Kidney (tissue), 14 donors: ENCODE data around the gene RBM23. TPM values are rescaled to one million over a fixed set of nuclear protein-coding genes. Genes with fewer than 3 reads are reported as not detected.

Experiments
- DNase-seq, 5 donors: peaks; one replicate each; pipeline ENCODE4 v3.0.0-alpha.2; 2013 to 2020
- FAIRE-seq: peaks from 2 replicates; lab custom pipeline; 2012; peaks lifted over from hg19 to GRCh38; lab: Jason Lieb, UNC
- H3K27ac ChIP-seq, 2 donors: one replicate each; pipeline ENCODE4 v1.7.0; 2013; ENCODE audit warnings: low read depth in 2 of 2, low read length in 2 of 2, inconsistent platforms in 1 of 2
- H3K27me3 ChIP-seq: one replicate; pipeline ENCODE4 v1.7.1; 2013; ENCODE audit warnings: low read length, inconsistent platforms; ENCODE audit not compliant: control insufficient read depth, insufficient read depth
- H3K36me3 ChIP-seq, 3 donors: one replicate each; pipeline versions ENCODE4 v1.7.0 to v1.7.1; 2013; ENCODE audit warnings: low read length in 3 of 3, control low read depth in 1 of 3, inconsistent platforms in 1 of 3; ENCODE audit not compliant: insufficient read depth in 3 of 3, control insufficient read depth in 2 of 3
- H3K4me1 ChIP-seq, 3 donors: one replicate each; pipeline versions ENCODE4 v1.7.0 to v1.7.1; 2013; ENCODE audit warnings: low read length in 3 of 3, inconsistent platforms in 1 of 3, low read depth in 1 of 3; ENCODE audit not compliant: control insufficient read depth in 2 of 3, insufficient read depth in 2 of 3
- H3K4me3 ChIP-seq, 3 donors: one replicate each; pipeline versions ENCODE4 v1.7.0 to v1.8.1; 2013; ENCODE audit warnings: low read length in 3 of 3, control low read depth in 1 of 3, inconsistent platforms in 1 of 3
- H3K9ac ChIP-seq, 3 donors: one replicate each; pipeline versions ENCODE4 v1.7.0 to v1.7.1; 2013; ENCODE audit warnings: low read length in 3 of 3, control low read depth in 1 of 3, inconsistent platforms in 1 of 3
- H3K9me3 ChIP-seq, 3 donors: one replicate each; pipeline versions ENCODE4 v1.7.0 to v1.7.1; 2013; ENCODE audit warnings: low read length in 3 of 3, control low read depth in 1 of 3, inconsistent platforms in 1 of 3; ENCODE audit not compliant: control insufficient read depth in 2 of 3, insufficient read depth in 1 of 3
- CTCF ChIP-seq: IDR thresholded peaks from 3 replicates; pipeline ENCODE4 v1.5.1; 2012; ENCODE audit warnings: mild to moderate bottlenecking, moderate library complexity, borderline replicate concordance; ENCODE audit not compliant: insufficient read depth; ENCODE audit errors: extremely low read depth
- intact Hi-C: fragments of 100-400 bp; cut with DNase I; formaldehyde crosslinking; loops from one replicate; pipeline ENCODE4 v1.11.1; 2022
- polyA plus RNA-seq: library from polyadenylated mRNA; stranded (reverse); fragments of 350-450 nt; fragmentation: Illumina TruSeq; extraction: RNeasy Lipid Tissue Mini Kit (QIAGEN cat#74804); gene quantifications from one replicate; pipeline ENCODE4 v1.2.3, GENCODE V29; 2014; ENCODE audit warnings: low read depth, low replicate concordance; ENCODE audit not compliant: insufficient read depth
- total RNA-seq: library from RNA; stranded (reverse); fragmentation: NEBNext Ultra II Directional; extraction: Animal tissue kit (Norgen Biotek cat#: 25700); gene quantifications from one replicate; pipeline ENCODE4 v1.2.1, GENCODE V29; 2021
- donor health status: control.
- donor health status: control.
- donor health status: control.
- donor health status: control.
- donor health status: control.
- donor health status: DM: yes; HTN: yes; CAD: no.
- donor health status: Normal renal cell carcinoma (clear cell type).

RBM23 gene
- total and polyA plus RNA-seq, 2 donors from 2014 or later: 44.8 to 93.6 TPM

DNA sequence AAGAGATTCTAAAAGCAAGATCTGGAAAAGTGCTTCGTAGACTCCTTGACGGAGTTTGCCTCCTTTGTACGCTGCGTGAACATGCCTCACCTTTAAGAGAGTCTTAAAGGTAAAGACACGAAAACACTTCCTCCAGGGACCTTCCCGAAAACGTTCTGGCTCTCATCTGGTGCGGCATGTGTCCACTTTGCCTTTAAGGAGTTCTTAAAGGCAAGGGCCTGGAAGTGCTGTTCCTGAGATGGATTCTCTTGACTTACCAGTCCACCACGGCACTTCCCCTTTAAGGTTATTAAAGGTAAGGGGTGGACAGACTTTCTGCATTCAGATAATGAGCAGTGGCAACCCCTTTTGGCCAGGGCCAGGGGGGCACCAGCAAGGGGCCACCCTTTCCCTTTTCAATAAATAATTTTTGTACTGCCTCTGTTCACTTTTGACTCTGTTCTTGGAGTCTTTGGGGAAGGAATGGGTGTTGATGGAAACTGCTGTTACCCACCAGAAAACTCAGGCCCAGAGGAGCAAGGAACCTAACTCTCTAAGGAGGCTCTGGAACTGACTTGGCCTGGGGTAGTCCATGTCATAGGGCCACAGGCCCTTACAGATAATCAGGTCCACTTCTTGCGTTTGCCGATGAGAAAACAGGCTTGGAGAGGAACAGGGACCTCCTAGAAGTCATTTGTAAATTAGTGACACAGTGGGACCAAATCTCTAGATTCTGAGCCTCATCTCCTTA is 31.5 kb downstream of the RBM23 start:
- DNase-seq (peak in 4 of 5 donors; percentile 90 to 98 (median 94)), FAIRE-seq (no peak)
- H3K27ac ChIP-seq: peak overlapping the region; percentile 30 to 73
- TF ChIP-seq CTCF: no peak
- H3K4me1 ChIP-seq: peaks cover 0 to 13% (median 4%) of the 10 kb centered on the region in 3 donors
- H3K9me3 ChIP-seq: no peaks in the 10 kb centered on the region
- intact Hi-C loops: no loop called here
- H3K27me3 ChIP-seq: no peaks in the 10 kb centered on the region
- H3K4me3 ChIP-seq: peak overlapping the region; percentile 65 to 91 (median 84)
- peak overlapping the region; percentile 45 to 72 (median 54) for H3K9ac ChIP-seq
- H3K36me3 ChIP-seq: no peaks in the 10 kb centered on the region

DNA sequence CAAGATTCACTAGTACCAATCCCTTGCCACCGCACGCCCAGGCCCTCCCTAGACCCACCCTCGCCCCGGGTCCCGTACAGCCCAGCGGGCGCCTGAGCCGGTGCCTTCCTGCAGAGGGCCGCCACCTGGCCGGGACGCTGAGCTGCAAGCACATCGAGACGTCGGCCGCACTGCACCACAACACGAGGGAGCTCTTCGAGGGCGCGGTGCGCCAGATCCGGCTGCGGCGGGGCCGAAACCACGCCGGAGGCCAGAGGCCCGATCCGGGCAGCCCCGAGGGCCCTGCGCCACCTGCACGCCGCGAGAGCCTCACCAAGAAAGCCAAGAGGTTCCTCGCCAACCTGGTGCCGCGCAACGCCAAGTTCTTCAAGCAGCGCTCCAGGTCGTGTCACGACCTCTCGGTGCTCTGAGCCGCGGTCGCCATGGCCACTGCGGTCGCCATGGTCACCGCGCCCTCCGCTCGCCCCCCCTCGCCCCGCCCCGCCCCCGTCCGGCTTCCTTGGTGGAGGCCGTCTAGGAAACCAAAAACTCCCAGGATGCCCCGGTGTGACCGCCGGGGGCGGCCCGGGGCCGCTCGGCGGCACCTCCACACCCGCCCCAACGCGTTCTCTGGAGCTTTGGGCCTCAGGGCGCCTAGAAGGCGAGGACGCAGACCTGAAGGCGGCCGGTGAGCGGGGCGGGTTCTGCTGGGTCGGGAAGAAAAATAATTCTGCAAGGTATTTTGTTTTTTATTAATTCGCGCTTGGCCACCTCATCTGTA is 32.3 kb downstream of the RBM23 start:
- H3K9ac ChIP-seq: peak overlapping the region; percentile 8 to 72 (median 54)
- H3K36me3 ChIP-seq: no peaks in the 10 kb centered on the region
- peak overlapping the region; percentile 65 to 91 (median 84) for H3K4me3 ChIP-seq
- H3K27me3 ChIP-seq: no peaks in the 10 kb centered on the region
- TF ChIP-seq CTCF: no peak
- peak overlapping the region; percentile 30 to 73 for H3K27ac ChIP-seq
- intact Hi-C loops: no loop called here
- FAIRE-seq (no peak), DNase-seq (peak; percentile 91 to 95 (median 94))
- H3K9me3 ChIP-seq: no peaks in the 10 kb centered on the region
- peaks cover 0 to 13% (median 4%) of the 10 kb centered on the region in 3 donors for H3K4me1 ChIP-seq

DNA sequence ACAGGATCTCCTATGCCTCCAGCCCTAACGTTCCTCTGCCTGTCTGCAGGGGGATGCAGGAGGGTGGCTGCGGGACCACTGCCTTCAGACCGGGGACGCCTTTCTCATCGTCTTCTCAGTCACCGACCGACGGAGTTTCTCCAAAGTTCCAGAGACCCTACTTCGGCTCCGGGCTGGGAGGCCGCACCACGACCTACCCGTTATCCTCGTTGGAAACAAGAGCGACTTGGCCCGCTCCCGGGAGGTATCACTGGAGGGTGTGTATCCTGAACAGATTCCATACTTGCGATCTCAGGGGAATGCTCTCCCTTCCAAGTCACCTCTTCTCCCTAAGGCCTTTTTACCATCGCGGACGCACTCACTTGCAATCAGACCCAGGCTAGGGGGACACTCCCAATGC is 33.0 kb downstream of the RBM23 start:
- no peaks in the 10 kb centered on the region for H3K9me3 ChIP-seq
- peaks cover 0 to 13% (median 4%) of the 10 kb centered on the region in 3 donors for H3K4me1 ChIP-seq
- intact Hi-C loops: no loop called here
- H3K4me3 ChIP-seq: peak overlapping the region; percentile 49 to 91 (median 57)
- H3K27me3 ChIP-seq: no peaks in the 10 kb centered on the region
- no peaks in the 10 kb centered on the region for H3K36me3 ChIP-seq
- no peak for TF ChIP-seq CTCF
- no peak overlapping the region for H3K27ac ChIP-seq
- DNase-seq (peak in 1 of 5 donors; percentile 61), FAIRE-seq (no peak)
- no peak overlapping the region for H3K9ac ChIP-seq
